ENCODE data around the gene RHBDF2.
A peak's percentile ranks its signal among the peaks of the same experiment; 100 is the strongest.

RHBDF2 gene

DNA sequence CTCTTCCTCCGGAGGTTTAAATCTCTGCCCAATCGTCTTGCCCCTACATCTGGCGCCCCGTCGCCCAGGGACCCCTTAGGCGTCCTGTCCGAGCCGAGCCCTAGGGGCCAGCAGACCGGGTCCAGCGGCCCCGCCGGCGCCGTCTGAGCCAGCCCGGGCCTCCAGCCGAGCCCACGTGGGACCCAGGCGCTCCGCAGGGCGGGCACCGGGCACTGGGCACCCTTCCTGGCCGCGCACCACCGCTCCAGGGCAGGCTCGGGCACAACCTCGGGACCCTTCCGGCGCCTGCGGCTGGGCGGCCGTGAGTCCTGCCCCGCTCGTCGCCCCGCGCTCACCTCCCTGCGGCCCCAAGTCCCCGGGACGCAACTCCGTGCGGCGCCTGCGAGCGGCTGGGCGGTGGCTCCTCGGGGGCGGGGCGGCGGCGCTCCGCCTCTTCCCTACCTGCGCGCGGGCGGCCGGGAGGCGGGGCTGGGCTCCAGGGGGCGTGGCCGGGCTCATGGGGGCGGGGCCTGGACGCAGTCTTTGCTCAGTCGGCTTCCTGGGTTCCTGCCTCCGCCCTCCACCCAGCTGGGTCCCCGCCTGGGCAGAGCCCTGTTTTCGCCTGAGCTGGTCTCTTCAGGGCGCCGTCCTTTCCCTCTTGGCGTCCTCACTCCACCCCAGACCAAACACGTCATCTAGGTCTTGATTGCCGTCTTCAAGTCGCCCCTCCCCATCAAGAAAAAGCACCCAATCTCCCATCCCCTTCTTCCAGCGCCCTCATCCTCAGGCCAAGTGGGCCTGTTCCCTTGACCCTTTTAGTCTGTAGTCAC lies at the start of gene RHBDF2:
Gene RHBDF2, minus strand, starts transcription at position 406 of the 809 bp plus-strand sequence. CDS start 19,899 bp downstream, outside the sequence.
- H3K4me3 ChIP-seq (replicated peaks; ENCODE audit: low read depth, low read length): peak within 1 kb of the TSS; percentile 90
- DNase-seq (ENCODE audit: extremely low read depth, low read depth): no peak
- TF ChIP-seq, protein P1, sequence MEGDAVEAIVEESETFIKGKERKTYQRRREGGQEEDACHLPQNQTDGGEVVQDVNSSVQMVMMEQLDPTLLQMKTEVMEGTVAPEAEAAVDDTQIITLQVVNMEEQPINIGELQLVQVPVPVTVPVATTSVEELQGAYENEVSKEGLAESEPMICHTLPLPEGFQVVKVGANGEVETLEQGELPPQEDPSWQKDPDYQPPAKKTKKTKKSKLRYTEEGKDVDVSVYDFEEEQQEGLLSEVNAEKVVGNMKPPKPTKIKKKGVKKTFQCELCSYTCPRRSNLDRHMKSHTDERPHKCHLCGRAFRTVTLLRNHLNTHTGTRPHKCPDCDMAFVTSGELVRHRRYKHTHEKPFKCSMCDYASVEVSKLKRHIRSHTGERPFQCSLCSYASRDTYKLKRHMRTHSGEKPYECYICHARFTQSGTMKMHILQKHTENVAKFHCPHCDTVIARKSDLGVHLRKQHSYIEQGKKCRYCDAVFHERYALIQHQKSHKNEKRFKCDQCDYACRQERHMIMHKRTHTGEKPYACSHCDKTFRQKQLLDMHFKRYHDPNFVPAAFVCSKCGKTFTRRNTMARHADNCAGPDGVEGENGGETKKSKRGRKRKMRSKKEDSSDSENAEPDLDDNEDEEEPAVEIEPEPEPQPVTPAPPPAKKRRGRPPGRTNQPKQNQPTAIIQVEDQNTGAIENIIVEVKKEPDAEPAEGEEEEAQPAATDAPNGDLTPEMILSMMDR (IDR thresholded peaks at IDR 0.05; ENCODE audit: low read depth, low read length, missing control alignments): no peak

DNA sequence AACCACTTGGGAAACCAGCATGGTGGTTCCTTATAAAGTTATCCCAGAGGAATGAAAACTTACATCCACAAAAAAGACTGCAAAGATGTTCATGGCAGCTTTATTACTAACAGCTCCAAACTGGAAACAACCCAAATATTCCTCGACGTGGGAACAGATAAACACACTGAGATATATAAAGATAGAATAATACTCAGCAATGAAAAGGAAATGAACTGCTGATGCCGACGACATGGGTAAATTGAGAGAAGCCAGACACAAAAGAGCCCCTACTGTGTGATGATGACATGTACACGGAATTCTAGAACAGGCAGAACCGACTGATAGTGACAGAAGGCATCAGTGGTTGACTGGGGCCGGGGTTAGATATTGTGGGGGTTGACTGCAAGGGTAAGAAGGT lies 48.3 kb upstream of the RHBDF2 start:
- no peak overlapping the region for H3K4me3 ChIP-seq (replicated peaks; ENCODE audit: low read depth, low read length)
- TF ChIP-seq, protein P1 (IDR thresholded peaks at IDR 0.05; ENCODE audit: low read depth, low read length, missing control alignments): no peak
- DNase-seq (ENCODE audit: extremely low read depth, low read depth): no peak

GRCh38 chr17:76549215-76549518 lies 47.9 kb upstream of the RHBDF2 start:
- TF ChIP-seq, protein P1 (IDR thresholded peaks at IDR 0.05; ENCODE audit: low read depth, low read length, missing control alignments): no peak
- no peak overlapping the region for H3K4me3 ChIP-seq (replicated peaks; ENCODE audit: low read depth, low read length)
- DNase-seq (ENCODE audit: extremely low read depth, low read depth): no peak

DNA sequence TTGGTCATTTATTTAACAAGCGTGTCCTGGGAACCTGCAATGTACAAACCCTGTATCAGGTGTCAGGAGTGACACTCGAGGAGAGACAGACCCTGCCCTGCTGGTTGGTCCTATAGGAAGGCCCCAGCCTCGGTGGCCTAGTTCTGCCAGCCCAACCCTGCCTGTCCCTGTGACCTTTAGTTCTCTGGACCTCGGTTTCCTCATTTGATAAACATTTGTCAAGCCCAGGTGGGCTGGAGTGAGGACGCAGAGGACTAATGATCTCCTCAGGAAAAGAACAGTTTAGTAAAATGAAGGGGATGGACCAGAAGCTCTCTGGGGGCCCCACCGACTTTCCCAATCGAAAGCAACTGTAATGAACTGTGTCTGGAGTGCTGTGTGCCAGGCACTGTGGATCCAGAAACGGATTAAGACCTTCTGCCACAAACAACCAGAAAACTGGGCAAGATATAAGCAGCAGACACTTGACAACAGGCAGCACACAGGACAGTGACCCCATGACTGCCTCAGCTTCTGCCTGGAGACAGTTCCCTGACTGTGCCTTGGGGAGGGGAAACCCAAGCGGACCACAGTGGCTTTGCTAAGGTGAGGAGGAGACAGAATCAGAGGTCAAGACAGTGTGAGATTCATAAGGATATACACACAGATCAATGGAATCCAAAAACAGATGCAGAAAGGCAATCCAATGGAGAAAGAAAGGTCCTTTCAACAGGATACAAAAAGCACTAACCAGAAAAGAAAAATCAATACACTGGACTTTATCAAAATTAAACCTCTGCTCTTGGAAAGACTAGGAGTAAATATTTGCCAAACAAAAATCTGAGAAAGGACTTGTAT lies 47.4 kb upstream of the RHBDF2 start:
- DNase-seq (ENCODE audit: extremely low read depth, low read depth): no peak
- H3K4me3 ChIP-seq (replicated peaks; ENCODE audit: low read depth, low read length): no peak overlapping the region

DNA sequence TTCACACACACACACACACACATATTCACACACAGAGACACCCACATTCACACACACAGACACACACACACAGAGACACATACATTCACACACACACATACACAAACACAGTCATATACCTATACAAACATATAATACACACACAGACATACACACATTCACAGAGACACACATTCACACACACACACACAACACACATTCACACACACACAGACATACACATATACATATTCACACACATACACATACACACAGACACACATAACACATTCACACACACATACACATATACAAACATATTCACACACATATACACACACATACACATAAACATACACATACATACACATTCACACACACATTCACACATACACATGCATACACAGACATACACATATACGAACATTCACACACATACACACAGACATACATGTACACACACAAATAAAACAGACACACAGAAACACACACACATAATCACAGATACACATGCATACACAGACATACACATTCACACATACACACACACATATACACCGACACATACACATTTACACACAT lies 46.5 kb upstream of the RHBDF2 start:
- TF ChIP-seq, protein P1 (IDR thresholded peaks at IDR 0.05; ENCODE audit: low read depth, low read length, missing control alignments): no peak
- no peak overlapping the region for H3K4me3 ChIP-seq (replicated peaks; ENCODE audit: low read depth, low read length)
- DNase-seq (ENCODE audit: extremely low read depth, low read depth): no peak

More for the DNA sequence above, 47.4 kb upstream of the RHBDF2 start:
- TF ChIP-seq, protein P1 (IDR thresholded peaks at IDR 0.05; ENCODE audit: low read depth, low read length, missing control alignments): no peak

DNA sequence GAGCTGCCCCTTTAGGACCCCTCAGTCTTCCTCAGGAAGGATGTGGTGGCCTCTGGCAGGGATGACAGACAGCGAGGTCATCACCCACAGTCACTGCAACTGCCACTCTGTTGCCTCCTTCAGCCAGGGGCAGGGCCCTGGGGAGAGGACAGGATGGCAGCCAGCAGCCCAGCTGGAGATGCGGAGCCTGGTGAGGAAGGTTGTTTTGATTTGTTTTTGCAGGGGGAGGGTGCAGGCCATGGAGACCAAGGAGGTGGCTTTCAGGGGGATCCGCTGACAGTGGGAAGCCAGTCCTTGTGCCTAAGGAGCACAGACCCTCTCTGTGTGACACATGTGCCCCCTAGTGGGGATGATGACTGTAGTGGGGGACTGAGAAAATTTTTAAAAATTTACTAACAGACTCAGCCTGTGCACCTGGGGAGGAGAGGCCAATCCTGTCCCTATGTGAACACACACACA lies 46.0 kb upstream of the RHBDF2 start:
- DNase-seq (ENCODE audit: extremely low read depth, low read depth): no peak
- TF ChIP-seq, protein P1 (IDR thresholded peaks at IDR 0.05; ENCODE audit: low read depth, low read length, missing control alignments): peak; percentile 76
- no peak overlapping the region for H3K4me3 ChIP-seq (replicated peaks; ENCODE audit: low read depth, low read length)
